Activated naive CD8-positive, alpha-beta T cell treated with anti-CD3 and anti-CD28 coated beads, Interleukin-2, amount 50 U/mL, for 24 hours (primary cell): ENCODE results near the gene DNMT3B.
A peak's percentile ranks its signal among the peaks of the same experiment; 100 is the strongest.

Source experiments
- ATAC-seq: fragments of 150-1000 bp; cut with Tn5 transposase; one replicate; pipeline ENCODE4 v1.10.0; 2021
- DNase-seq: peaks from one replicate; pipeline ENCODE4 v3.0.0; 2021
- H3K27ac Mint-ChIP-seq: one replicate; pipeline ENCODE4 v1.8.0; 2021; ENCODE audit warnings: mild to moderate bottlenecking, mixed read lengths
- H3K27me3 Mint-ChIP-seq: one replicate; pipeline ENCODE4 v1.8.0; 2021; ENCODE audit warnings: mixed read lengths
- H3K36me3 Mint-ChIP-seq: one replicate; pipeline ENCODE4 v1.8.0; 2021; ENCODE audit warnings: low read depth, mixed read lengths
- H3K4me1 Mint-ChIP-seq: one replicate; pipeline ENCODE4 v1.8.0; 2021; ENCODE audit warnings: mixed read lengths
- H3K4me3 Mint-ChIP-seq: one replicate; pipeline ENCODE4 v1.8.0; 2021; ENCODE audit warnings: mild to moderate bottlenecking, moderate library complexity, mixed read lengths
- H3K9me3 Mint-ChIP-seq: one replicate; pipeline ENCODE4 v1.8.0; 2021; ENCODE audit warnings: mixed read lengths

Gene DNMT3B

GRCh38 chr20:32839982-32840285 is 77.7 kb downstream of the DNMT3B start:
- H3K4me3 Mint-ChIP-seq: no peak overlapping the region
- H3K9me3 Mint-ChIP-seq: no peaks in the 10 kb centered on the region
- H3K36me3 Mint-ChIP-seq: peaks cover 62% of the 10 kb centered on the region
- peaks cover 30% of the 10 kb centered on the region for H3K4me1 Mint-ChIP-seq
- DNase-seq (no peak), ATAC-seq (no peak)
- no peak overlapping the region for H3K27ac Mint-ChIP-seq
- no peaks in the 10 kb centered on the region for H3K27me3 Mint-ChIP-seq

- peaks cover 30% of the 10 kb centered on the region for H3K4me1 Mint-ChIP-seq
- no peaks in the 10 kb centered on the region for H3K9me3 Mint-ChIP-seq
- H3K27ac Mint-ChIP-seq: peak overlapping the region; percentile 67
- H3K27me3 Mint-ChIP-seq: no peaks in the 10 kb centered on the region
- DNase-seq (no peak), ATAC-seq (no peak)
- no peak overlapping the region for H3K4me3 Mint-ChIP-seq
- H3K36me3 Mint-ChIP-seq: peaks cover 61% of the 10 kb centered on the region
Observed at GRCh38 chr20:32841174-32841573, 79.0 kb downstream of the DNMT3B start.

- Mint-ChIP-seq H3K36me3 (peaks cover 61% of the 10 kb centered on the region), H3K9me3 (no peaks in the 10 kb centered on the region), H3K4me1 (peaks cover 30% of the 10 kb centered on the region)
Observed at GRCh38 chr20:32841632-32842031, 79.4 kb downstream of the DNMT3B start.

GRCh38 chr20:32842688-32843524 is 80.7 kb downstream of the DNMT3B start:
- no peak overlapping the region for H3K4me3 Mint-ChIP-seq
- peaks cover 38% of the 10 kb centered on the region for H3K4me1 Mint-ChIP-seq
- H3K27me3 Mint-ChIP-seq: no peaks in the 10 kb centered on the region
- ATAC-seq: no peak
- H3K36me3 Mint-ChIP-seq: peaks cover 65% of the 10 kb centered on the region
- no peaks in the 10 kb centered on the region for H3K9me3 Mint-ChIP-seq
- H3K27ac Mint-ChIP-seq: peak overlapping the region; percentile 6
- DNase-seq: no peak

More at GRCh38 chr20:32841632-32842031, 79.4 kb downstream of the DNMT3B start:
- DNase-seq (no peak), ATAC-seq (no peak)
- Mint-ChIP-seq H3K4me3 (no peak overlapping the region), H3K27me3 (no peaks in the 10 kb centered on the region), H3K27ac (no peak overlapping the region)

- DNase-seq (no peak), ATAC-seq (no peak)
- Mint-ChIP-seq H3K27ac (no peak overlapping the region), H3K36me3 (peaks cover 63% of the 10 kb centered on the region), H3K27me3 (no peaks in the 10 kb centered on the region), H3K4me3 (no peak overlapping the region), H3K4me1 (peaks cover 22% of the 10 kb centered on the region), H3K9me3 (no peaks in the 10 kb centered on the region)
Observed at GRCh38 chr20:32845786-32846185, 83.6 kb downstream of the DNMT3B start.

GRCh38 chr20:32846852-32847251 is 84.7 kb downstream of the DNMT3B start:
- Mint-ChIP-seq H3K27ac (peak overlapping the region; percentile 45), H3K36me3 (peaks cover 57% of the 10 kb centered on the region), H3K4me3 (no peak overlapping the region), H3K9me3 (no peaks in the 10 kb centered on the region), H3K4me1 (peaks cover 15% of the 10 kb centered on the region), H3K27me3 (no peaks in the 10 kb centered on the region)
- no peak for ATAC-seq
- DNase-seq: no peak

- peak overlapping the region; percentile 56 for H3K27ac Mint-ChIP-seq
- no peak for DNase-seq
- no peak for ATAC-seq
Observed at GRCh38 chr20:32847964-32848363, 85.8 kb downstream of the DNMT3B start.

GRCh38 chr20:32848846-32849245 is 86.7 kb downstream of the DNMT3B start:
- H3K9me3 Mint-ChIP-seq: no peaks in the 10 kb centered on the region
- H3K27me3 Mint-ChIP-seq: no peaks in the 10 kb centered on the region
- H3K27ac Mint-ChIP-seq: no peak overlapping the region
- no peak overlapping the region for H3K4me3 Mint-ChIP-seq
- ATAC-seq (no peak), DNase-seq (no peak)
- peaks cover 13% of the 10 kb centered on the region for H3K4me1 Mint-ChIP-seq
- peaks cover 55% of the 10 kb centered on the region for H3K36me3 Mint-ChIP-seq

More at GRCh38 chr20:32847964-32848363, 85.8 kb downstream of the DNMT3B start:
- peaks cover 54% of the 10 kb centered on the region for H3K36me3 Mint-ChIP-seq
- peaks cover 13% of the 10 kb centered on the region for H3K4me1 Mint-ChIP-seq
- no peaks in the 10 kb centered on the region for H3K9me3 Mint-ChIP-seq
- H3K4me3 Mint-ChIP-seq: no peak overlapping the region
- H3K27me3 Mint-ChIP-seq: no peaks in the 10 kb centered on the region

- peaks cover 11% of the 10 kb centered on the region for H3K4me1 Mint-ChIP-seq
- ATAC-seq (no peak), DNase-seq (no peak)
- no peak overlapping the region for H3K4me3 Mint-ChIP-seq
- H3K27me3 Mint-ChIP-seq: no peaks in the 10 kb centered on the region
- H3K36me3 Mint-ChIP-seq: peaks cover 53% of the 10 kb centered on the region
- H3K9me3 Mint-ChIP-seq: no peaks in the 10 kb centered on the region
- peak overlapping the region; percentile 12 for H3K27ac Mint-ChIP-seq
Observed at GRCh38 chr20:32849577-32849976, 87.4 kb downstream of the DNMT3B start.

- no peak overlapping the region for H3K4me3 Mint-ChIP-seq
- H3K9me3 Mint-ChIP-seq: no peaks in the 10 kb centered on the region
- H3K27me3 Mint-ChIP-seq: no peaks in the 10 kb centered on the region
- peaks cover 32% of the 10 kb centered on the region for H3K36me3 Mint-ChIP-seq
- peaks cover 19% of the 10 kb centered on the region for H3K4me1 Mint-ChIP-seq
- no peak for ATAC-seq
- no peak for DNase-seq
- H3K27ac Mint-ChIP-seq: peak overlapping the region; percentile 63
Observed at GRCh38 chr20:32855387-32855786, 93.2 kb downstream of the DNMT3B start.

- ATAC-seq: no peak
- Mint-ChIP-seq H3K4me3 (no peak overlapping the region), H3K36me3 (peaks cover 23% of the 10 kb centered on the region), H3K27me3 (no peaks in the 10 kb centered on the region), H3K9me3 (no peaks in the 10 kb centered on the region), H3K27ac (no peak overlapping the region), H3K4me1 (peaks cover 19% of the 10 kb centered on the region)
- DNase-seq: no peak
Observed at GRCh38 chr20:32858189-32858588, 96.0 kb downstream of the DNMT3B start.
